Measurements from ENCODE around the gene SNAPC3. TPM values are rescaled to one million over a fixed set of nuclear protein-coding genes. Genes with fewer than 3 reads are reported as not detected.
A peak's percentile ranks its signal among the peaks of the same experiment; 100 is the strongest.
"Not testable (repeated sequence)": the region's sequence is repeated elsewhere in the genome, so short reads cannot be mapped to it uniquely, and the experiment has no call there.

Gene SNAPC3
- 10 to 100 TPM; 12.5 to 27.4 (median 17.8) TPM for total RNA-seq

GRCh38 chr9:15422372-15423230, at the start of gene SNAPC3:
Gene SNAPC3, plus strand, starts transcription at chr9:15422876. Its CDS starts 4 bp downstream, at chr9:15422880.
- H3K27ac ChIP-seq, result peak within 1 kb of the TSS; percentile 88
- H3K36me3 ChIP-seq, result peaks cover 14% of the 10 kb centered on the region
- H3K27me3 ChIP-seq, result no peaks in the 10 kb centered on the region
- TF ChIP-seq POLR2AphosphoS5 (IDR thresholded peaks at IDR 0.05), result peak in 2 of 3 donors; percentile 77 to 82
- TF ChIP-seq POLR2A (IDR thresholded peaks at IDR 0.05), result no peak
- no peaks in the 10 kb centered on the region for H3K9me3 ChIP-seq
- peak; percentile 95 for DNase-seq (ENCODE audit: low spot score in 2 of 2)
- under 1% methylated on average over 35 of the region's 70 CpGs for WGBS
- peaks cover 22% of the 10 kb centered on the region for H3K4me1 ChIP-seq
- peak within 1 kb of the TSS; percentile 89 for H3K4me3 ChIP-seq

DNA sequence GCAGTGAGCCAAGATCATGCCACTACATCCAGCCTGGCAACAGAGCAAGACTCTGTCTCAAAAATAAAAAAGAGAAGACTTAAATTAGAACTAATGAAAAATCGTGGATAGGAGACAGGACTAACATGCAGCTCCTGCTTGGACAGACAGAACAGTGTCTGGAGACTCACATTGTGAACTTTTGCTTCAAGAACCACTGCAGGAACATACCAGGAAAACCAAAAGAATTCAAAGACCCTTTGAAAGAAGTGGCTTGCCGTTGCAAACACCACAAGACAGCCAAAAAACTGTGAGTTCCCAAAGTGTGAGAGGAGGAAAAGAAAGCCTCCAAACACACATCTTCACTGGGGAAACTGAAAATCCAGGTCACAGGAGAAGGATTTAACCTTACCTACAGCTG, 48.8 kb upstream of the SNAPC3 start:
- Histone ChIP-seq H3K4me1 (no peaks in the 10 kb centered on the region), H3K4me3 (no peak overlapping the region), H3K9me3 (no peaks in the 10 kb centered on the region), H3K27me3 (no peaks in the 10 kb centered on the region), H3K36me3 (no peaks in the 10 kb centered on the region), H3K27ac (no peak overlapping the region)
- WGBS, result 70% methylated on average over 2 of the region's 2 CpGs
- no peak for DNase-seq (ENCODE audit: low spot score in 2 of 2)
- TF ChIP-seq POLR2A (IDR thresholded peaks at IDR 0.05) (no peak), POLR2AphosphoS5 (IDR thresholded peaks at IDR 0.05) (no peak), EP300 (IDR thresholded peaks at IDR 0.05) (no peak)
- TF ChIP-seq, protein P1, sequence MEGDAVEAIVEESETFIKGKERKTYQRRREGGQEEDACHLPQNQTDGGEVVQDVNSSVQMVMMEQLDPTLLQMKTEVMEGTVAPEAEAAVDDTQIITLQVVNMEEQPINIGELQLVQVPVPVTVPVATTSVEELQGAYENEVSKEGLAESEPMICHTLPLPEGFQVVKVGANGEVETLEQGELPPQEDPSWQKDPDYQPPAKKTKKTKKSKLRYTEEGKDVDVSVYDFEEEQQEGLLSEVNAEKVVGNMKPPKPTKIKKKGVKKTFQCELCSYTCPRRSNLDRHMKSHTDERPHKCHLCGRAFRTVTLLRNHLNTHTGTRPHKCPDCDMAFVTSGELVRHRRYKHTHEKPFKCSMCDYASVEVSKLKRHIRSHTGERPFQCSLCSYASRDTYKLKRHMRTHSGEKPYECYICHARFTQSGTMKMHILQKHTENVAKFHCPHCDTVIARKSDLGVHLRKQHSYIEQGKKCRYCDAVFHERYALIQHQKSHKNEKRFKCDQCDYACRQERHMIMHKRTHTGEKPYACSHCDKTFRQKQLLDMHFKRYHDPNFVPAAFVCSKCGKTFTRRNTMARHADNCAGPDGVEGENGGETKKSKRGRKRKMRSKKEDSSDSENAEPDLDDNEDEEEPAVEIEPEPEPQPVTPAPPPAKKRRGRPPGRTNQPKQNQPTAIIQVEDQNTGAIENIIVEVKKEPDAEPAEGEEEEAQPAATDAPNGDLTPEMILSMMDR (IDR thresholded peaks at IDR 0.05), result no peak

GRCh38 chr9:15374310-15374709, 48.4 kb upstream of the SNAPC3 start:
- no peak overlapping the region for H3K27ac ChIP-seq
- H3K36me3 ChIP-seq, result no peaks in the 10 kb centered on the region
- H3K4me1 ChIP-seq, result no peaks in the 10 kb centered on the region
- WGBS, result 87% methylated on average over 4 of the region's 4 CpGs
- no peaks in the 10 kb centered on the region for H3K27me3 ChIP-seq
- H3K9me3 ChIP-seq, result no peaks in the 10 kb centered on the region
- H3K4me3 ChIP-seq, result no peak overlapping the region
- TF ChIP-seq, protein P1 (IDR thresholded peaks at IDR 0.05), result no peak
- TF ChIP-seq EP300 (IDR thresholded peaks at IDR 0.05) (no peak), POLR2AphosphoS5 (IDR thresholded peaks at IDR 0.05) (no peak), POLR2A (IDR thresholded peaks at IDR 0.05) (no peak)
- no peak for DNase-seq (ENCODE audit: low spot score in 2 of 2)

DNA sequence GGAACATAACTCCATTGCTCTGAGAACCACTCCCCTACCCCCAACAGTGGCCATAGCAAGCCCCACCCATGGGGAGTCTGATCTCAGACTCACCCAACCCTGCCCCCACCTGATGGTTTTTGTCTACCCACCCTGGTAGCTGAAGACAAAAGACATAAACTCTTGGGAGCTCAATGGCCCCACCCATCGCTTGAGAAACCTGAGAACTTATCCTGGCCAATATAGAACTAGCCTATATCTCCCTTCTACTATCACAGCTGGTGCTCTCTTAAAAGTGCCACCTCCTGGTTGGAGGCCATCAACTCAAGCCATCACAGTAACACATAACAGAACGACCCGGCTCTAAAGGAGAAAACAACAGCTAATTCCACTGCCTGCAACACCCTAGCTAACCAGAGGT, 47.9 kb upstream of the SNAPC3 start:
- 86% methylated on average over 3 of the region's 3 CpGs for WGBS
- Histone ChIP-seq H3K27me3 (no peaks in the 10 kb centered on the region), H3K27ac (no peak overlapping the region)

GRCh38 chr9:15377625-15378540, 44.8 kb upstream of the SNAPC3 start:
- Histone ChIP-seq H3K27me3 (no peaks in the 10 kb centered on the region), H3K4me3 (no peak overlapping the region), H3K36me3 (no peaks in the 10 kb centered on the region), H3K4me1 (no peaks in the 10 kb centered on the region), H3K27ac (no peak overlapping the region), H3K9me3 (no peaks in the 10 kb centered on the region)
- no peak for TF ChIP-seq POLR2A (IDR thresholded peaks at IDR 0.05)
- TF ChIP-seq POLR2AphosphoS5 (IDR thresholded peaks at IDR 0.05), result no peak
- TF ChIP-seq EP300 (IDR thresholded peaks at IDR 0.05), result no peak
- TF ChIP-seq, protein P1 (IDR thresholded peaks at IDR 0.05), result no peak
- 61% methylated on average over 4 of the region's 4 CpGs for WGBS
- DNase-seq (ENCODE audit: low spot score in 2 of 2), result no peak

More for the DNA sequence above, 47.9 kb upstream of the SNAPC3 start:
- TF ChIP-seq EP300 (IDR thresholded peaks at IDR 0.05) (no peak), POLR2AphosphoS5 (IDR thresholded peaks at IDR 0.05) (no peak), POLR2A (IDR thresholded peaks at IDR 0.05) (no peak)
- TF ChIP-seq, protein P1 (IDR thresholded peaks at IDR 0.05), result no peak
- Histone ChIP-seq H3K36me3 (no peaks in the 10 kb centered on the region), H3K4me1 (no peaks in the 10 kb centered on the region), H3K4me3 (no peak overlapping the region), H3K9me3 (no peaks in the 10 kb centered on the region)
- DNase-seq (ENCODE audit: low spot score in 2 of 2), result no peak

GRCh38 chr9:15379317-15379716, 43.4 kb upstream of the SNAPC3 start:
- not testable (repeated sequence) for H3K36me3 ChIP-seq; DNase-seq (ENCODE audit: low spot score in 2 of 2); H3K27me3 ChIP-seq; H3K4me1 ChIP-seq; H3K9me3 ChIP-seq; H3K4me3 ChIP-seq; H3K27ac ChIP-seq
- 89% methylated on average over 4 of the region's 4 CpGs for WGBS

- not testable (repeated sequence) for H3K4me1 ChIP-seq; H3K27ac ChIP-seq; DNase-seq (ENCODE audit: low spot score in 2 of 2); H3K9me3 ChIP-seq; H3K36me3 ChIP-seq; H3K4me3 ChIP-seq; H3K27me3 ChIP-seq
- WGBS, result 79% methylated on average over 5 of the region's 5 CpGs
Measured at GRCh38 chr9:15379888-15380287, 42.8 kb upstream of the SNAPC3 start.

All from suprapubic skin (tissue), 4 donors.